AG10803 (cell line): ENCODE measurements around the gene ATP2B3.
A peak's percentile ranks its signal among the peaks of the same experiment; 100 is the strongest.

ENCODE experiments used
- DNase-seq: peaks from one replicate; pipeline ENCODE4 v3.0.0; 2010; ENCODE audit warnings: low read depth
- H3K4me3 ChIP-seq: 2 replicates; pipeline ENCODE4 v1.5.1; 2011; ENCODE audit warnings: mild to moderate bottlenecking, low read length, control low read depth
- TF ChIP-seq, protein P1 (sequence below): conservative IDR thresholded peaks from 2 replicates; pipeline ENCODE4 v1.5.1; 2011; ENCODE audit warnings: mild to moderate bottlenecking, low read length, control low read depth, inconsistent platforms

ATP2B3 gene

DNA sequence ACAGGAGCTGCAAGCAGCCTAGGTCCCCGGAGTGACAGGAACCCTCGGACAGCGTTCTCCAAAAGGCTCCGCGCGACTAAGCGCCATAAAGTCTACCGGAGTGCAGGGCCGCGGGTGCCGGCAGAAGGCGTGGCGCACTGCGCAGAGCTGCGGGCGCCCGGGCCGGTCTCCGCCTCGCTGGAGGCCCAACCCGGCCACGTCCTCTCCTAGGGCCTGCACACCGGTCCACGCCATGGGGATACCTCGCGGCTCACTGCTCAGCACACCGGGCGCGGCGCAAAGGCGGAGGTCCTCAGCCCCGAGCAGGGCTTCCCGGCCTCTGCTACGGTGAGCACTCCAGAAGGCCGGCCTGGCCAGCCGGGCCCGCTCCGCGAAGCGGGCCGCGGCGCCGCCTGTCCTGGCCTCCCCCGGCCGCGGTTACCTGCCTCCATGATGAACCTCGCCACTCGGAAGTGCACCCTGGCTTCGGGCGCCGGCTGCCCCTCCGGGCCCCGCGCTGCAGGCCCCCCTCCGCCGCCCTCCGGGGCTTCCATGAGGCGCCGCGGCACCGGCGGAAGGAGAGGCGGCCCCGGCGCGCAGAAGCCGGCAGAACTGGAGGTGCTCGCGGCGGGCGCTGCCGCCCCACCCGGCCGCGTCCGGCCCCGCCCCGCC is 81.2 kb downstream of the ATP2B3 start, which contains the start of gene CCNQ:
TSS of gene CCNQ (minus strand) at position 599 of the 651 bp plus-strand sequence. CDS start at position 533, 66 bp downstream.
- peak; percentile 22 for DNase-seq
- TF ChIP-seq, protein P1, sequence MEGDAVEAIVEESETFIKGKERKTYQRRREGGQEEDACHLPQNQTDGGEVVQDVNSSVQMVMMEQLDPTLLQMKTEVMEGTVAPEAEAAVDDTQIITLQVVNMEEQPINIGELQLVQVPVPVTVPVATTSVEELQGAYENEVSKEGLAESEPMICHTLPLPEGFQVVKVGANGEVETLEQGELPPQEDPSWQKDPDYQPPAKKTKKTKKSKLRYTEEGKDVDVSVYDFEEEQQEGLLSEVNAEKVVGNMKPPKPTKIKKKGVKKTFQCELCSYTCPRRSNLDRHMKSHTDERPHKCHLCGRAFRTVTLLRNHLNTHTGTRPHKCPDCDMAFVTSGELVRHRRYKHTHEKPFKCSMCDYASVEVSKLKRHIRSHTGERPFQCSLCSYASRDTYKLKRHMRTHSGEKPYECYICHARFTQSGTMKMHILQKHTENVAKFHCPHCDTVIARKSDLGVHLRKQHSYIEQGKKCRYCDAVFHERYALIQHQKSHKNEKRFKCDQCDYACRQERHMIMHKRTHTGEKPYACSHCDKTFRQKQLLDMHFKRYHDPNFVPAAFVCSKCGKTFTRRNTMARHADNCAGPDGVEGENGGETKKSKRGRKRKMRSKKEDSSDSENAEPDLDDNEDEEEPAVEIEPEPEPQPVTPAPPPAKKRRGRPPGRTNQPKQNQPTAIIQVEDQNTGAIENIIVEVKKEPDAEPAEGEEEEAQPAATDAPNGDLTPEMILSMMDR, result no peak
- peak within 1 kb of the TSS; percentile 71 for H3K4me3 ChIP-seq

DNA sequence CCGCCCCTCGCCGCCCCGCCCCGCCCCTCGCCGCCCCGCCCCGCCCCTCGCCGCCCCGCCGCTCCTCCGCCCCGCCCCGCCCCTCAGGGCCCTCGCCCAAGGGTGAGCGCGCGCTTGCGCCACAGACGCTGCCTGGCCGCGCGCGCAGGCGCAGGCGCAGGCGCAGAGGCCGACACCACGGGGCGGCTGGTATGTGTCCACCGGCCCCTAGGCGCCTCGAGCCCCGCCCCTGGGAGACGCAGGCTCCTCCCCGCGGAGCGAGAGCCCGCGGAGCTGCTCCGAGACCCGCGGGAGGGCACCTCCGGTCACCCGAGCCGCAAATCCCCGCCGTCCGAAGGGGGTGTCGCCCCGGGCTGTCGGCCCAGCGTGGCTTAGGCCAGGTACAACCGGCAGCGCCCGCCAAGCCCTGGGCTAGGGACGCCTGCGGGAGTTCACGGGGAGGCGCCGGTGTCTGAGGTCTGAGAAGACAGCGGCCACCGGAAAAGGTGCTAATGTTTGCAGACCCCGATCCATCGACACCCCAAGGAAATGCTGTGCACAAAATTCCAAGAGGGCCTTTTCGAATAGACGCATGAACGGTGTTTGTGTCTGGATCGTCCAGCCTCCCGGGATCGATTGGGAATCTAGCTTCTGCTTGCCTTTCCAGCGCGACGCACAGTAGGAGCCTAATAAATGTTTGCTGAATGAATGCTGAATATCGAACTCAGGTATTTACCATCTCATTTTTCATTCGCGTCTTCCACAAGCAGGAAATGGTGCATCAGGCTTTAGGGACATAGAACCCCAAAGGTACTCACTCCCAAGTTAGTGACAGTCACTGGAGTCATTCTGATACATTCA is 82.0 kb downstream of the ATP2B3 start:
- H3K4me3 ChIP-seq, result peak overlapping the region; percentile 71
- DNase-seq, result peak; percentile 80
- TF ChIP-seq, protein P1, result no peak

DNA sequence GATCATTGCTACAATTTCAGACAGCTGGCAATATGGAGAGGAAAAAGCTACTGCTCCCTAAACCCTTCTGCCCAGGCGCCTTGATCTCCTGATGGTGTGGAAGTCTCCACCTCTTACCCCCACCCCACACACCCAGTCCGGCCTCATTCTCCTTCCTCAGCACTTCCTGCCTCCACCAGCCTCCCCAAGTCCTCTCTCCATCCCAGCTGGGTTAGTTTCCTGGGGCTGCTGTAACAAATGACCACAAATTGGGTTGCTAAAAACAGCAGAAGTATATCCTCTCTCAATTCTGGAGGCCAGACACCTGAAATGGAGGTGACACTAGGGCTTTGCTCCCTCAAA is 82.6 kb downstream of the ATP2B3 start:
- peak; percentile 4 for DNase-seq
- peak overlapping the region; percentile 71 for H3K4me3 ChIP-seq
- TF ChIP-seq, protein P1, result no peak

DNA sequence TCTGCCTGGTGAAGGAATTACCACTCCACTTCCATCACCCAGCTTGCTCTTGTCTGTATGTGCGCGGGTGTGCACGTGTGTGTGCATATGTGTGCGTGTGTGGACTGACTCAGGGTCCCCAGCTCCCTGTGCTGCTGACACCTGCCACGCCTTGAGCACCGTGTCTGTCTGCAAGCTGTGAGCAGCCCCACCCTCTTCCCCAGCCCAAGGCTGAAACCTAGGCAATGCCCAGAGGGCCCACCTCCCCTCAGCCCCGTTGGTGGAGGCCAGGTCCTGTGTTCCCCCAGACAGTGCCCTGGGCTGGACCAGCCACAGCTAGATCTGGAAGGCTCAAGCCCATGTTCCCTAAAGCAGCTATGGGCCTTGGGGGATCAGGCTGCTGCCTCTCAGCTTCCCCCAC is 83.5 kb downstream of the ATP2B3 start:
- TF ChIP-seq, protein P1, result no peak
- no peak overlapping the region for H3K4me3 ChIP-seq
- DNase-seq, result no peak

DNA sequence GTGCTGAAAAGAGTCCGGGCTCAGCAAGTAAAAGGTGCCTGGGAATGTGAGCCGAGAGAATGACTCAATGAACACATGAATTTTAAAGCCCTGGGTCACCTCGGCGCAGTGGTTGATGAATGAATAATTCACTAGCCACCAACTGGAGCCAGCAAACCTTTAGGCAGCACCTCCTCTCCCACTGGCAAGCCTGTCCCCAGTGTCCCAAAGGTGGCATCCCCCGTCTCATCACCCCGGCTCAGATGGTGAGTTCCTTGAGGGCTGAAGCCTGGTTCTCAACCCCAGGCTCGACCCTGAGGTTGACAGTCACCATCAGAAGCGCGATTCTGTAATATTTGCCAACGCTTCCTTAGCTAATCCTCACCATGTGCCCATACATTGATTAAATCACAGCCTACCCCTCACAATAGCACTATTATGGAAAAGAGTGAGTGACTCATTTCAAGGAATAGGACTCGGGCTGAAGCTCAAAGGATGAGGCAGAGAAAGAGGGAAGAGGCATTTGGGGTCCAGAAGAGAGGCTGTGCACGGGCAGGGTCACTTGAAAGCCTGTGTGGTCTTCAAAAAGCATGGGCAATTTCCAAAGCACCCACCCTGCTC is 84.2 kb downstream of the ATP2B3 start:
- no peak overlapping the region for H3K4me3 ChIP-seq
- no peak for DNase-seq
- TF ChIP-seq, protein P1, result no peak

DNA sequence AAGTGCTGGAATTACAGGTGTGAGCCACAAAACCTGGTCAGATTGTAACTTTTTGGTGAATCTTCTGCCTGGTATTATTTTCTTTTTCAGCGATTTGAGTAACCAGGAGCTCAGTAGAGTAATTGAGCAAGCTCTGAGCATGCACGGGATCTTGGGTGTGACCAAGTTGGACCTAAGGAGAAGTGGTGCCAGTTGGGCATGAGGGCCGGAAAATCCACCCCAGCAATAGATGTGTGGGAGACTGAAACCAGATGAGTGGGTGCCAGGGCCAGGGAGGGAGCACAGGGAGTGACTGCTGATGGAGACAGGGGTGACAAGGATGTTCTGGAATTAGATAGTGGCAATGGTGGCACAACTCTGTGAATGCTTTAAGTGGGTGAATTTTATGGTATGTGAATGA is 85.2 kb downstream of the ATP2B3 start:
- H3K4me3 ChIP-seq, result no peak overlapping the region
- DNase-seq, result no peak
- TF ChIP-seq, protein P1, result no peak
